ENCODE results near the gene MLLT6. TPM values are rescaled to one million over a fixed set of nuclear protein-coding genes. Genes with fewer than 3 reads are reported as not detected.

The MLLT6 gene
- total and polyA plus RNA-seq, 2 of the 13 experiments (the other 11 are each of a cell fraction or from before 2014, with no cell fraction given), result 50.7 to 69.5 TPM

DNA sequence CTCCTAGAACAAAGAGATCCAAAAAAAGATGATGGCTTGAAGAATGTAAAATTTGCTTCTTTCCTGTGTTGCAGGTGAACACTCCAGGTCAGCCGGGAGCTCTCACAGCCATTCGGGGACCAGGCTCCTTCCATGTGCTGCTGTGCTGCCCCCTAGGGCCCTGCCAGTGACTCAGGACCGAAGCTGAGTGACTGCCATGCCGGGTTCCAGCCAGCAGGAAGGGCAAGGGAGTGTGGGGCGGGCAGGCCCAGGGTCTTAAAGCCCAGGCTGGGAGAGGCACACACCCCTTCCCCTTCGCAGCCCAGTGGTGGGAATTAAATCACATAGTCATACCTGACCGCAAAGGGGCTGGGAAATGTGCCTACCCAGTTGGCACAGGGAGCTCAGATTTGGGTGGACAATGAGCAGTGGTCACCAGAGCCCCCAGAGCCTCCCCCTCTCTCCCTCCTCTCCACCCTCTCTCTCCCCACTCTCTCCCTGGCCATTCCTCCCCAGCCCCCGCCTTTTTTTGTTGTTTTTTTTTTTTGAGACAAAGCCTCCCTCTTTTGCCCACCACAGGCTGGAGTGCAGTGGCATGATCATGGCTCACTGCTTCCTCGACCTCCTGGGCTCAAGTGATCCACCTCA is 41.8 kb upstream of the MLLT6 start (continued):
- TF ChIP-seq, protein P1, sequence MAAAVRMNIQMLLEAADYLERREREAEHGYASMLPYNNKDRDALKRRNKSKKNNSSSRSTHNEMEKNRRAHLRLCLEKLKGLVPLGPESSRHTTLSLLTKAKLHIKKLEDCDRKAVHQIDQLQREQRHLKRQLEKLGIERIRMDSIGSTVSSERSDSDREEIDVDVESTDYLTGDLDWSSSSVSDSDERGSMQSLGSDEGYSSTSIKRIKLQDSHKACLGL (CRISPR knock-in tag; IDR thresholded peaks at IDR 0.05), result peak; percentile 68; the same call in 1 of the 2 replicates
- TF ChIP-seq CBX2 (IDR thresholded peaks at IDR 0.05; ENCODE audit: low read depth, low read length) (no peak), CBX2 (CRISPR knock-in tag; IDR thresholded peaks at IDR 0.05; ENCODE audit: low read depth) (no peak), CHD2 (IDR thresholded peaks at IDR 0.05; ENCODE audit: low read depth, low read length) (peak; percentile 18; the same call in 1 of the 2 replicates), NFIC (IDR thresholded peaks at IDR 0.05; ENCODE audit: low read length) (no peak), ZNF589 (CRISPR knock-in tag; conservative IDR thresholded peaks at IDR 0.05) (no peak), ZNF550 (CRISPR knock-in tag; IDR thresholded peaks at IDR 0.05; ENCODE audit: borderline replicate concordance) (no peak), IKZF4 (CRISPR knock-in tag; IDR thresholded peaks at IDR 0.05; ENCODE audit: borderline replicate concordance, low read depth, not compliant biosample characterization) (peak; percentile 79), ZNF605 (CRISPR knock-in tag; IDR thresholded peaks at IDR 0.05) (peak; percentile 65; the same call in 1 of the 2 replicates), SETDB1 (CRISPR knock-in tag; IDR thresholded peaks at IDR 0.05; ENCODE audit: borderline replicate concordance) (no peak), ZNF101 (CRISPR knock-in tag; IDR thresholded peaks at IDR 0.05; ENCODE audit: borderline replicate concordance, low read depth) (no peak), MYNN (CRISPR knock-in tag; IDR thresholded peaks at IDR 0.05; ENCODE audit: low read depth) (no peak), ZNF788 (CRISPR knock-in tag; IDR thresholded peaks at IDR 0.05; ENCODE audit: borderline replicate concordance) (peak; percentile 73; the same call in 1 of the 2 replicates), ZFP36L2 (CRISPR knock-in tag; IDR thresholded peaks at IDR 0.05) (0 out of 2 replicates have a peak, but pooled peaks have one; percentile 74), ZSCAN12 (CRISPR knock-in tag; IDR thresholded peaks at IDR 0.05) (no peak), ZFP37 (CRISPR knock-in tag; IDR thresholded peaks at IDR 0.05; ENCODE audit: borderline replicate concordance) (no peak), ZNF616 (CRISPR knock-in tag; IDR thresholded peaks at IDR 0.05; ENCODE audit: low read depth) (no peak), GABPA (IDR thresholded peaks at IDR 0.05; ENCODE audit: low read depth, low read length) (no peak), GABPA (CRISPR knock-in tag; IDR thresholded peaks at IDR 0.05; ENCODE audit: low read depth) (peak; percentile 38; the same call in 1 of the 2 replicates), ZSCAN25 (CRISPR knock-in tag; IDR thresholded peaks at IDR 0.05) (peak; percentile 92)
- TF ChIP-seq, protein P2, sequence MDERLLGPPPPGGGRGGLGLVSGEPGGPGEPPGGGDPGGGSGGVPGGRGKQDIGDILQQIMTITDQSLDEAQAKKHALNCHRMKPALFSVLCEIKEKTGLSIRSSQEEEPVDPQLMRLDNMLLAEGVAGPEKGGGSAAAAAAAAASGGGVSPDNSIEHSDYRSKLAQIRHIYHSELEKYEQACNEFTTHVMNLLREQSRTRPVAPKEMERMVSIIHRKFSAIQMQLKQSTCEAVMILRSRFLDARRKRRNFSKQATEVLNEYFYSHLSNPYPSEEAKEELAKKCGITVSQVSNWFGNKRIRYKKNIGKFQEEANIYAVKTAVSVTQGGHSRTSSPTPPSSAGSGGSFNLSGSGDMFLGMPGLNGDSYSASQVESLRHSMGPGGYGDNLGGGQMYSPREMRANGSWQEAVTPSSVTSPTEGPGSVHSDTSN (CRISPR knock-in tag; IDR thresholded peaks at IDR 0.05), result no peak; the same call in 1 of the 2 replicates
- TF ChIP-seq, protein P3, sequence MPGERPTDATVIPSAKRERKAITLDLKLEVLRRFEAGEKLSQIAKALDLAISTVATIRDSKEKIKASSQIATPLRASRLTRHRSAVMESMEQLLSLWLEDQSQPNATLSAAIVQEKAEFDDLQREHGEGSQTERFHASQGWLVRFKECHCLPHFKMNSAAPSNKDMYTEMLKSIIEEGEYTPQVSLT (CRISPR knock-in tag; IDR thresholded peaks at IDR 0.05; ENCODE audit: borderline replicate concordance, low read depth), result no peak
- TF ChIP-seq, protein P4, sequence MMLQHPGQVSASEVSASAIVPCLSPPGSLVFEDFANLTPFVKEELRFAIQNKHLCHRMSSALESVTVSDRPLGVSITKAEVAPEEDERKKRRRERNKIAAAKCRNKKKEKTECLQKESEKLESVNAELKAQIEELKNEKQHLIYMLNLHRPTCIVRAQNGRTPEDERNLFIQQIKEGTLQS (CRISPR knock-in tag; IDR thresholded peaks at IDR 0.05), result peak; percentile 48; the same call in 1 of the 2 replicates
- TF ChIP-seq, protein P5, sequence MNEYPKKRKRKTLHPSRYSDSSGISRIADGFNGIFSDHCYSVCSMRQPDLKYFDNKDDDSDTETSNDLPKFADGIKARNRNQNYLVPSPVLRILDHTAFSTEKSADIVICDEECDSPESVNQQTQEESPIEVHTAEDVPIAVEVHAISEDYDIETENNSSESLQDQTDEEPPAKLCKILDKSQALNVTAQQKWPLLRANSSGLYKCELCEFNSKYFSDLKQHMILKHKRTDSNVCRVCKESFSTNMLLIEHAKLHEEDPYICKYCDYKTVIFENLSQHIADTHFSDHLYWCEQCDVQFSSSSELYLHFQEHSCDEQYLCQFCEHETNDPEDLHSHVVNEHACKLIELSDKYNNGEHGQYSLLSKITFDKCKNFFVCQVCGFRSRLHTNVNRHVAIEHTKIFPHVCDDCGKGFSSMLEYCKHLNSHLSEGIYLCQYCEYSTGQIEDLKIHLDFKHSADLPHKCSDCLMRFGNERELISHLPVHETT (CRISPR knock-in tag; conservative IDR thresholded peaks at IDR 0.05), result no peak
- TF ChIP-seq, protein P6, sequence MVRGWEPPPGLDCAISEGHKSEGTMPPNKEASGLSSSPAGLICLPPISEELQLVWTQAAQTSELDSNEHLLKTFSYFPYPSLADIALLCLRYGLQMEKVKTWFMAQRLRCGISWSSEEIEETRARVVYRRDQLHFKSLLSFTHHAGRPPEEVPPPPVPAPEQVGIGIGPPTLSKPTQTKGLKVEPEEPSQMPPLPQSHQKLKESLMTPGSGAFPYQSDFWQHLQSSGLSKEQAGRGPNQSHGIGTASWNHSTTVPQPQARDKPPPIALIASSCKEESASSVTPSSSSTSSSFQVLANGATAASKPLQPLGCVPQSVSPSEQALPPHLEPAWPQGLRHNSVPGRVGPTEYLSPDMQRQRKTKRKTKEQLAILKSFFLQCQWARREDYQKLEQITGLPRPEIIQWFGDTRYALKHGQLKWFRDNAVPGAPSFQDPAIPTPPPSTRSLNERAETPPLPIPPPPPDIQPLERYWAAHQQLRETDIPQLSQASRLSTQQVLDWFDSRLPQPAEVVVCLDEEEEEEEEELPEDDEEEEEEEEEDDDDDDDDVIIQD (CRISPR knock-in tag; IDR thresholded peaks at IDR 0.05; ENCODE audit: low read depth), result peak; percentile 83

Measured in HepG2 (cell line).